NT2/D1 (cell line): Measurements from ENCODE around the gene CCDC154.
A peak's percentile ranks its signal among the peaks of the same experiment; 100 is the strongest.

Source experiments
- DNase-seq: peaks from one replicate; pipeline ENCODE4 v3.0.0-alpha.2; 2011; ENCODE audit warnings: low read depth, low spot score
- H3K27me3 ChIP-seq: 2 replicates; pipeline ENCODE4 v1.6.0; 2011; ENCODE audit warnings: mild to moderate bottlenecking; ENCODE audit not compliant: insufficient read length, insufficient read depth
- H3K36me3 ChIP-seq: 2 replicates; pipeline ENCODE4 v1.6.1; 2011; ENCODE audit warnings: mild to moderate bottlenecking, low read length, mixed read lengths; ENCODE audit not compliant: insufficient read depth, insufficient read length
- H3K4me1 ChIP-seq: 2 replicates; pipeline ENCODE4 v1.5.1; 2011; ENCODE audit not compliant: insufficient read depth, insufficient read length
- H3K4me3 ChIP-seq: 2 replicates; pipeline ENCODE4 v1.5.1; 2011; ENCODE audit warnings: low read depth; ENCODE audit not compliant: insufficient read length
- H3K9ac ChIP-seq: 2 replicates; pipeline ENCODE4 v1.6.0; 2011; ENCODE audit warnings: low read depth; ENCODE audit not compliant: insufficient read length
- H3K9me3 ChIP-seq: 2 replicates; pipeline ENCODE4 v1.5.1; 2011; ENCODE audit warnings: mild to moderate bottlenecking, low read length; ENCODE audit not compliant: insufficient read depth
- SUZ12 ChIP-seq: IDR thresholded peaks from 2 replicates; pipeline ENCODE4 v1.6.1; 2011; ENCODE audit not compliant: insufficient read length, insufficient read depth; ENCODE audit errors: extremely low read depth
- YY1 ChIP-seq: IDR thresholded peaks from 2 replicates; pipeline ENCODE4 v1.6.1; 2011; ENCODE audit not compliant: insufficient read length, insufficient read depth
- ZNF274 ChIP-seq: IDR thresholded peaks from 2 replicates; pipeline ENCODE4 v1.6.1; 2011; ENCODE audit warnings: mild to moderate bottlenecking, low read depth, low read length

The CCDC154 gene

DNA sequence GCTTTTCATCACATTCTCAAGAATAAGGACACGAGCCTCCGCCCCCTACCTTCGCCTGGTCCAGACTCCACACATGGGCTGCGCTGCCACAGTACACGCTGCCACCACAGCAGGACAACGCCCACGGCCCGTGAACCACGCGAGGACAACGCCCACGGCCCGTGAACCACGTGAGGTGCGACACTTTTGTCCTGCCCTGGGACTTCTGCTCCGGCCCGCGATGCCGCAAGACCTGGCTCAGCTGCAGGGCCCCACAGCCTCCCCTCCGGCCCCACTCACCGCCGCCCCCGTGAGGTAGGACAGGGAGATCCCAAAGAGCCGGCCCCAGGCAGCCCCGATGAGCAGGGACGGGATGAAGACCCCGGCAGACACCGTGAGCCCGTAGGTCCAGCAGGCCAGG, 5.9 kb upstream of the CCDC154 start:
- Histone ChIP-seq H3K4me1 (no peaks in the 10 kb centered on the region), H3K4me3 (no peak overlapping the region), H3K9ac (no peak overlapping the region), H3K9me3 (no peaks in the 10 kb centered on the region), H3K27me3 (no peaks in the 10 kb centered on the region), H3K36me3 (peaks cover 96% of the 10 kb centered on the region)
- TF ChIP-seq ZNF274 (no peak), YY1 (no peak), SUZ12 (no peak)
- no peak for DNase-seq

DNA sequence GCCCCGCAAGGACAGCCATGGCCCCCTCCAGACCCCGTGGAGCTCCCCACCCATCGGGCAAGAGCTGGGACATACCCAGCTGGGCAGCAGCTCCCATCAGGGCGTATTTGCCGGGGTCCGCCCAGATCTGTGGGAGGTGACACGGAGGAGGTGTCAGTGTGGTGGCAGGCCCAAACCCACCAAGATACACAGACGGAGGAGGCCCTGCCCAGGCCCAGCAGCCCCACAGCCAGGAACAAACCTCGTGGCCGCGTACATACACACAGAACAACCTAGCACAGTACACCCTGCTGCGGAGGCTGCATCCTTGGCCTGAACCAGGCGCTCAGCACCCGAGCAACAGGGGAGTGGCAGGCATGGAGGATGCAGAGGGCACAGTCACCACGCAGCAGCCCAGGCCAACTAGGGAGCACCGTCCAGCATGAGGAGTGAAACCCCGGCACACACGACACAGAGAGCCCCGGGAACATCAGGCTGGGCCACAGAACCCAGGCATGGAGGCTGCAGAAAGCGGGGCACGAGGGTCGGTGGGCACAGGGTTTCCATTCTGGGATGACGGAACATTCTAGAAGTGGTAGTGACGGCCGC, 4.9 kb upstream of the CCDC154 start:
- Histone ChIP-seq H3K4me1 (no peaks in the 10 kb centered on the region), H3K4me3 (no peak overlapping the region), H3K9ac (no peak overlapping the region), H3K9me3 (no peaks in the 10 kb centered on the region), H3K27me3 (no peaks in the 10 kb centered on the region), H3K36me3 (peaks cover 87% of the 10 kb centered on the region)
- no peak for TF ChIP-seq SUZ12
- no peak for DNase-seq

DNA sequence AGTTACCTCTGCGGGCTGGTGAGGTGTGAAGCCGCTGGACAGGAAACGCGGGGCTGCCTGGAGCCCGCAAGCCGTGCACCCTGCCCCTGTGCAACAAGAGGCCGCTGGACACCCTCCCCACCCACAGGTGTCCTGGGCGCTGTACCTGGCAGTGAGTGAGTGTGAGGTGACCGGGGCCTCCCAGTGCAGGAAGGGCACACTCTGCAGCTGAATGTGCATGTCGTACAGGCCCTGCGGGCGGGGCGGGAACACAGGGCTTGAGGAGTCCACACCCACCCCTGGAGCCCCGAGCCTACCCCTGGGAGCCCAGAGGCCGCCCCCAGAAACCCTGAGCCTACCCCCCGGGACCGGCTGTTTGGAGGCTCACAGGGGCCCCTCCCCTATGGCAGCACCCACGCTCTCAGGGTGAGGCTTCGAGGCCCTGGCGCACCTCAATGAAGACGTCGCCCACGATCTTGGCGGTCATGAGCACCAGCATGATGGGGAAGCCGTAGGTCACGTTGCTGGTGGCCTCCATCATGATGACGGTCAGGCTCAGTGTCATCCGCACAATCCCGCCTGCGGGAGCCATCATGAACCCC, 4.3 kb upstream of the CCDC154 start:
- H3K9me3 ChIP-seq, result no peaks in the 10 kb centered on the region
- peaks cover 80% of the 10 kb centered on the region for H3K36me3 ChIP-seq
- no peaks in the 10 kb centered on the region for H3K4me1 ChIP-seq
- no peak overlapping the region for H3K9ac ChIP-seq
- no peaks in the 10 kb centered on the region for H3K27me3 ChIP-seq
- no peak for DNase-seq
- TF ChIP-seq ZNF274 (no peak), SUZ12 (no peak)
- H3K4me3 ChIP-seq, result no peak overlapping the region

DNA sequence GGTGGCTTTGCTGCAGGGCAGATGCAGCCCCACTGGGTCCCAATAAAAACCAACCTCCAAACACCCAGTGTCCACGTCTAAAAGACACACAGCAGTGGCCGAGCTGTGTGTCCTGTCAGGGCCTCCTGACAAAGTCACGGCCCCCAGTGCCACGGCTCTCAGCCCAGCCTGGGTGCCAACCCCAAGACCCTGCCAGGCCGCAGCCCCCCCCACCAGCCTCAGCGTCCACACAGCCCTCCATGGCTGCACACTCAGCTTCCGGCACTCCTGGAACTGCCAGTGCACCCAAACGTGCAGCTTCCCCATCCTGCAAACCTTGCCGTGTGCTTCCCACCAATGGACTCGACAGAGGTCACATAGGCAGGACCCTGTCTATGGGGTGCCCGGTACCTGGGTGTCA, 3.6 kb upstream of the CCDC154 start:
- Histone ChIP-seq H3K9me3 (no peaks in the 10 kb centered on the region), H3K36me3 (peaks cover 75% of the 10 kb centered on the region), H3K4me1 (no peaks in the 10 kb centered on the region), H3K4me3 (no peak overlapping the region), H3K9ac (no peak overlapping the region), H3K27me3 (no peaks in the 10 kb centered on the region)
- TF ChIP-seq SUZ12 (no peak), ZNF274 (no peak), YY1 (no peak)
- DNase-seq, result no peak

DNA sequence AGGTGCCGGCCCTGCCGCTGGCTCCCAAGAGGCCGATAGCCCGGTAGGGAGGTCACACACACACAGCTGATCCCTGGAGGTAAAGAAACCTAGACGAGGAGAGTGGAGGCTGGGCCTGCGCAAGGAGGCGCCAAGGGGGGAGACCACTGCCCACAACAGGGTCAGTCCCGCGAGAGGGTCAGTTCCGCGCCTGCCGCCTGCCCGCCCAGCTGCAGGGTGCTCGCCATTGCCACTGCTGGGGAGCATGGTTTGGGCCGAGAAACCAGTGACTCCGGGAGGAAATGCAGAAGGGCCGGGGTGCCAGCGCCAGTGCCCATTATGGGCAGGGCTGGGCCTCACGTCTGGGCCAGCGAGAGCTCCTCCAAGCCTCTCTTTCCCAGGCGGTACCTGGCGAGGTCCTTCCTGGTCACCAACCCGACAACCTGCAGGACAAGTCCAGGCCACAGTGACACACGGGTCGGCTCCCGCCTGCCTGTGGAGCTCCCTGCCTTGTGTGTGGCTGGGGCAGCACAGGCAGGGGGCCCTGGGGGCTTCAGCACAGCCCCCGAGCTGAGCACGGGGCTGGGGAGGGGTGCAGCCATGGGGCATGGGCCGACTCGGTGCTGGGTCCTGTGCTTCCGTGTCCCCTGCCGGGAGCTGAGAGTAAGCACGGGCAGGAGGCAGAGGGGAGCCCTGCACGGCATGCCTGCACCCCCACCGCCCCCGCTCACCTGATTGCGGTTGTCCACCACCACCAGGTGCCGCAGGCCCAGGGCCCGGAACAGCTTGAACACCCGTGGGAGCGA, 2.1 kb upstream of the CCDC154 start:
- Histone ChIP-seq H3K36me3 (peaks cover 61% of the 10 kb centered on the region), H3K4me3 (no peak overlapping the region), H3K9me3 (no peaks in the 10 kb centered on the region), H3K9ac (peak overlapping the region; percentile 3), H3K27me3 (no peaks in the 10 kb centered on the region), H3K4me1 (no peaks in the 10 kb centered on the region)
- no peak for TF ChIP-seq ZNF274
- no peak for TF ChIP-seq SUZ12
- TF ChIP-seq YY1, result no peak
- DNase-seq, result no peak

DNA sequence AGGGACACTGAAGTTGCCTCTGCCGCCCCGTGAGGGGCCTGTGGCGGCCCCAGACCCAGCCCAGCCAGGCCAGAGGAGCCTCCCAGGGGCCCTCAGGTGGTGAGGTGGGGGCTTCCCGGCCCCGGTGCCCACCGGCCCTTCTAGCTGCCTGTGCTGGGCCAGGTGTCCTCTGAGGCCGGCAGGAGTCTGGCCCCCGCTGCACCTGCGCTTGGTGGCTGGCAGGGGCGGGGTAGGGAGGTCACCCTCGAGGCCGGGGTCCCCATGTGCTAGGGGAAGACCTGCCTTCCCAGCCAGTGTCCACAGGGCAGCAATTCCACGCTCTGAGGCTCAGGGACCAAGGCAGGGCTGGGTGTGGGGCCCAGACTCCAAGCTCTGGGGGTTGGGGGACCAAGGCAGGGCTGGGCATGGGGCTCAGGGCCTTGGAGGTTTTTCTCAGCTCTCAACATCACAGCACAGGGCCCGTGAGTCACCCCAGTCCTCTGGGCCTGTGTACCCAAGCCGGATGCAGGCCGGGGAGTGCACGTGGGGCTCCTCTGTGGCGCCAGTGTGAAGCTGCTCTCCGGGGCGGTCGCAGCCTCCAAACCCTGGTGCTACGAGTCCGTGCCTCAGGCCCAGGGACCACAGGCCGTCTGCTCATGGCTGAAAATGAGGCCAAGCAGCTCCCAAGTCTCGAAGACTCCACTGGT, 1.3 kb upstream of the CCDC154 start:
- TF ChIP-seq YY1, result no peak
- Histone ChIP-seq H3K9me3 (no peaks in the 10 kb centered on the region), H3K4me1 (no peaks in the 10 kb centered on the region), H3K9ac (peak overlapping the region; percentile 3), H3K4me3 (no peak overlapping the region), H3K36me3 (peaks cover 52% of the 10 kb centered on the region), H3K27me3 (no peaks in the 10 kb centered on the region)
- DNase-seq, result no peak
